Neural progenitor cell (in vitro differentiated cells): ENCODE data around the gene DIDO1. TPM values are rescaled to one million over a fixed set of nuclear protein-coding genes. Genes with fewer than 3 reads are reported as not detected.

Experiments used
- DNase-seq: peaks from one replicate; pipeline ENCODE4 v3.0.0-alpha.2; 2016; ENCODE audit warnings: low spot score
- H2AFZ ChIP-seq: fragments of 200-600 bp; sonication (generic); replicated peaks from 2 replicates; pipeline ENCODE4 v1.6.1; 2016; ENCODE audit warnings: antibody characterized with exemption
- H3F3A ChIP-seq: fragments of 200-600 bp; sonication (generic); 2 replicates; pipeline ENCODE4 v1.6.1; 2016; ENCODE audit warnings: antibody characterized with exemption, low read depth
- H3K27ac ChIP-seq: fragments of 200-600 bp; sonication (generic); 2 replicates; pipeline ENCODE4 v1.5.1; 2016; ENCODE audit warnings: mild to moderate bottlenecking
- H3K27me3 ChIP-seq: fragments of 200-600 bp; sonication (generic); 2 replicates; pipeline ENCODE4 v1.6.1; 2016; ENCODE audit warnings: mild to moderate bottlenecking, moderate library complexity
- H3K36me3 ChIP-seq: fragments of 200-600 bp; sonication (generic); 2 replicates; pipeline ENCODE4 v1.5.1; 2016
- H3K4me1 ChIP-seq: fragments of 200-600 bp; sonication (generic); 2 replicates; pipeline ENCODE4 v1.6.1; 2016; ENCODE audit warnings: mixed run types
- H3K4me2 ChIP-seq: fragments of 200-600 bp; sonication (generic); 2 replicates; pipeline ENCODE4 v1.6.1; 2016
- H3K4me3 ChIP-seq: fragments of 200-600 bp; sonication (generic); 2 replicates; pipeline ENCODE4 v1.5.1; 2016
- H3K79me2 ChIP-seq: fragments of 200-600 bp; sonication (generic); 2 replicates; pipeline ENCODE4 v1.6.1; 2016; ENCODE audit warnings: low read depth
- H3K9ac ChIP-seq: fragments of 200-600 bp; sonication (generic); 2 replicates; pipeline ENCODE4 v1.6.1; 2016
- H3K9me3 ChIP-seq: fragments of 200-600 bp; sonication (generic); 2 replicates; pipeline ENCODE4 v1.5.1; 2016; ENCODE audit warnings: low read depth
- H4K20me1 ChIP-seq: fragments of 200-600 bp; sonication (generic); 2 replicates; pipeline ENCODE4 v1.6.1; 2016; ENCODE audit warnings: low read depth
- H3K27ac Mint-ChIP-seq: 3 replicates; pipeline ENCODE4 v1.8.0; 2021; ENCODE audit warnings: mixed read lengths
- H3K27me3 Mint-ChIP-seq: 2 replicates; pipeline ENCODE4 v1.8.0; 2022; ENCODE audit warnings: low read depth, mild to moderate bottlenecking, inconsistent platforms, moderate library complexity, mixed read lengths; ENCODE audit not compliant: insufficient read depth
- H3K36me3 Mint-ChIP-seq: 3 replicates; pipeline ENCODE4 v1.8.0; 2021; ENCODE audit warnings: mixed read lengths
- H3K4me1 Mint-ChIP-seq: 3 replicates; pipeline ENCODE4 v1.8.0; 2021; ENCODE audit warnings: mixed read lengths
- H3K4me3 Mint-ChIP-seq: 3 replicates; pipeline ENCODE4 v1.8.0; 2021; ENCODE audit warnings: mild to moderate bottlenecking, moderate library complexity, mixed read lengths
- H3K9me3 Mint-ChIP-seq: 3 replicates; pipeline ENCODE4 v1.8.0; 2020; ENCODE audit warnings: mixed read lengths
- CTCF ChIP-seq: fragments of 200-600 bp; sonication (generic); IDR thresholded peaks from 2 replicates; pipeline ENCODE4 v1.5.1; 2017; ENCODE audit warnings: antibody characterized with exemption, mild to moderate bottlenecking
- EZH2 ChIP-seq: fragments of 200-600 bp; sonication (generic); IDR thresholded peaks from 2 replicates; pipeline ENCODE4 v1.6.1; 2017; ENCODE audit warnings: antibody characterized with exemption, mild to moderate bottlenecking, moderate library complexity
- EZH2phosphoT487 ChIP-seq: fragments of 200-600 bp; sonication (generic); IDR thresholded peaks from 2 replicates; pipeline ENCODE4 v1.6.1; 2017; ENCODE audit warnings: antibody characterized with exemption
- small RNA-seq: library from RNA; depleted of rRNA; stranded (forward); fragments of <200 nt; gene quantifications from one replicate; pipeline ENCODE3, GENCODE V24; 2015
- total RNA-seq: library from RNA; depleted of rRNA; stranded (reverse); fragments of >200 nt; gene quantifications from 2 replicates; pipeline ENCODE4 v1.2.3, GENCODE V29; 2015; ENCODE audit warnings: low replicate concordance

Gene DIDO1
- total RNA-seq, 1 donor from 2014 or later: 64.5 TPM

DNA sequence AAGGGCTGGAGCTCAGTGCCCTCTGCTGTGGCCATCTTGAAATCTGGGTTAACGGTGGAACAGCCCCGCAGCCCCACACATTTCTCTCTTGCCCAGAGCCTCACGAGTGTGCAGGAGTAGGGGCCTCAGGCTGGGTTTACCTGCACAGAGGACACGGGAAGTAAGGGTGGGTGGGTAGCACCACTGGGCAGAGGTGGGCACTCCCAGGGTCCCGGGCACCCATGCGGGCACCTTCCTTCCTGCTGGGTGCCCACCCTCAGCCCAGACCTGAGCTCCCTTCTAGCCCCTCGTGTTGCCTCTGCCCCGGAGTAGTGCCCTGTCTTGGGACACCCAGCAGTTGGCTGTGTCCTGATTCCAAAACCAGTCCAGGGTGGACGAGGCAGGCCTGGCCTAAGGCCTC is 98.3 kb downstream of the DIDO1 start:
- Mint-ChIP-seq H3K27me3 (no peaks in the 10 kb centered on the region), H3K36me3 (no peaks in the 10 kb centered on the region), H3K9me3 (no peaks in the 10 kb centered on the region), H3K4me1 (peaks cover 25% of the 10 kb centered on the region), H3K27ac (no peak overlapping the region), H3K4me3 (no peak overlapping the region)
- Histone ChIP-seq H3K27me3 (no peaks in the 10 kb centered on the region), H3K79me2 (no peaks in the 10 kb centered on the region), H3K4me2 (no peak overlapping the region), H4K20me1 (peaks cover 5% of the 10 kb centered on the region), H3K9ac (no peak overlapping the region), H3F3A (peaks cover 22% of the 10 kb centered on the region), H3K36me3 (no peaks in the 10 kb centered on the region), H3K4me3 (no peak overlapping the region), H3K4me1 (peaks cover 28% of the 10 kb centered on the region), H2AFZ (no peak overlapping the region), H3K27ac (no peak overlapping the region), H3K9me3 (no peaks in the 10 kb centered on the region)
- TF ChIP-seq CTCF (no peak), EZH2 (no peak), EZH2phosphoT487 (no peak)
- DNase-seq: no peak

Small RNA genes lying within 50 kb of the gene (small RNA-seq; reads per million reads assigned to genes)
- not detected for gene DPH3P1

Other genes starting within 250 kb of the DIDO1 start
- gene NTSR1, start 217.7 kb downstream of the DIDO1 start, total RNA-seq: 0.12 and 0.26 TPM in 2 replicates
- gene MRGBP, start 130.0 kb downstream of the DIDO1 start, total RNA-seq: 14.0 and 18.1 TPM in 2 replicates
- gene OGFR, start 121.7 kb downstream of the DIDO1 start, total RNA-seq: 7.0 and 23.9 TPM in 2 replicates
- gene COL9A3, start 109.5 kb downstream of the DIDO1 start, total RNA-seq: 10.5 and 34.8 TPM in 2 replicates
- 29.1 and 36.3 TPM in 2 replicates for gene TCFL5, start 64.7 kb downstream of the DIDO1 start, total RNA-seq
- 48.7 and 50.0 TPM in 2 replicates for gene GID8, start 11.6 kb upstream of the DIDO1 start, total RNA-seq
- gene SLC17A9, start 26.2 kb upstream of the DIDO1 start, total RNA-seq: 0.17 and 0.74 TPM in 2 replicates
- 0.22 TPM in 1 of 2 replicates, not detected in the other for gene BHLHE23, start 80.5 kb upstream of the DIDO1 start, total RNA-seq